Mesenteric fat pad (tissue), 1 donor: ENCODE measurements around the gene EDN2. TPM values are rescaled to one million over a fixed set of nuclear protein-coding genes. Genes with fewer than 3 reads are reported as not detected.

Experiments used
- DNase-seq: peaks from one replicate; pipeline ENCODE4 v3.0.0-alpha.2; 2020; ENCODE audit warnings: low spot score
- long read RNA-seq: library from polyadenylated mRNA; unstranded; transcript quantifications from one replicate; pipeline ENCODE4 v2.0.0, GENCODE V29; 2020
- total RNA-seq: library from RNA; stranded (reverse); fragmentation: NEBNext Ultra II Directional; extraction: Animal tissue kit (Norgen Biotek cat#: 25700); gene quantifications from one replicate; pipeline ENCODE4 v1.2.1, GENCODE V29; 2021
- donor health status: DM: yes; HTN: yes; CAD: no.

EDN2 gene
- total RNA-seq: not detected
- long read RNA-seq: 0 reads

- no peak for DNase-seq
Observed at GRCh38 chr1:41484402-41485241, at the start of gene EDN2. EDN2 (minus strand) TSS chr1:41484683; CDS start chr1:41484601, 82 bp downstream.

DNA sequence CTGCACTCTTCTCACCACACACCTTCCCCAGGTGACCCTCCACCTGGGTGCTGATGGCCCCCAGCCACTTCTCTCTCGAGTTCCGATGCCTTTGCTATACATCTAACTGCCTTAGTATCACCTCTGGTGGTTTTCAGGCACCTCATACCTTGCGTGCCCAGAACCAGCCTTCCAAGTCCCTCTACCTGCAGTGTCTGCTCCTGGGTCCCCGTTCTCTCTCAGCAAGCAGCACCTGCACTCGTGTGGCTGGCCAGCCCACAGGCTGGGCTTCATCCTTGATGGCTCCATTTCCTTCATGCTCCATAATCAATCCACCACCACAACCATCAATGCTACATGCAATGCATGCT, 49.2 kb upstream of the EDN2 start:
- peak; percentile 53 for DNase-seq

GRCh38 chr1:41533016-41533730, 48.7 kb upstream of the EDN2 start:
- DNase-seq: peak; percentile 82

DNA sequence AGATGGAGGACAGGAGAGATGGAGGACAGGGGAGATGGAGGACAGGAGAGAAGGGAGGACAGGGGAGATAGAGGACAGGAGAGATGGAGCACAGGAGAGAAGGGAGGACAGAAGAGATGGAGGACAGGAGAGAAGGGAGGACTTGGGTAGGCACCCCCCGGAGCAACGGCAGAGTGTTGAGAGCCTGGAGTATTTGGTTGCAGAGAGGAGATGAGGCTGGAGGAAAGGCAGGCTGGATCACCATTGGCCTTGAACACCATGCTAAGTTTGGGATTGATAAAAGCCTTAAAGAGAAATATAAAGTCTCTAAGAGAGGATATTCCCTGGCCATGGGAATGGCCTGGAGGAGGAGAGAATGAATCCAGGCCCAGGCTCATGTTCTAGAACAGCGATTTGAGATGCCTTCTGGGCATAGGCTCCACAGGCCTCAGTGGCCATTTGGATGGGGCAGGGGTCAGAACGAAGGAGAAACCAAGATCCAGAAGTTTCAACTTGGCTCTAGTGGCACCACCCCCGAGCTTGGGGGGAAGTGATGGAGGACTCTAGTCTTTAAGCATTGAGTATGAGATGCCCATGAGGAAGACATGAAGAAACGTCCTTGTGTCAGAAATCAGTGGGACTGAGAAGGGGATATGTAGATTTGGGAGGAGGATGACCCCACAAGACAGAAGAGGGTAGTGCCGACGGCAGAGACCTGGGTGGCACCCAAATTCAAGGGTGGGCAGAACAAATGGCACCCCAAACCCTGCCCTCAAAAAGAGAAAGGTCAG, 47.9 kb upstream of the EDN2 start:
- peak; percentile 62 for DNase-seq

GRCh38 chr1:41530411-41530810, 45.9 kb upstream of the EDN2 start:
- no peak for DNase-seq

- peak; percentile 80 for DNase-seq
Observed at GRCh38 chr1:41529621-41530395, 45.3 kb upstream of the EDN2 start.

DNA sequence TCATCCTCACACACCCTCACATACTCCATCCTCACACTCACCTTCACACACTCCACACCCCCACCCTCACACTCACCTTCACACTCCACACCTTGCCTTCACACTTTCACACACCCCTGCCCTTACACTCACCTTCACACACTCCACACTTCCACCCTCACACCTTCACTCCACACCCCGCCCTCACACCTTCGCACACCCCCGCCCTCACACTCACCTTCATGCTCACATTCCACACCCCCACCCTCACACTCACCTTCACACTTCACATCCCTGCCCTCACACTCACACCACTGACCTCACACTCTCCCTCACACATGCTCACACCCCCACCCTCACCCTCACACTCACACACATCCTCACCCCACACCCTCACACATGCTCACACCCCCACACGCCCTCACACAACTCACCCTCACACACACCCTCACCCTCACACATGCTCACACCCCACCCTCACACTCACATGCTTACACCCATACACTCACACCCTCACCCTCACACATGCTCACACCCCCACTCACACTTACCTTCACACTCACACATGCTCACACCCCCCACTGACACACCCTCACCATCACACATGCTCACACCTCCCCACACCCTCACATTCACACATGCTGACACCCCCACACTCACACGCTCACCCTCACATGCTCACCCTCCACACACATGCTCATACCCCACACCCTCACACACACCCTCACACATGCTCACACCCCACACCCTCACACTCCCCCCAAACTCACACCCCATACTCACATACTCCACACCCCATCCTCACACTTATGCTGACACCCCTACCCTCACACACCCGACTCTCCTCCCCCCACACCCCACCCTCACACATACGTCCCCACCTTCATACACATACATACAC, 44.5 kb upstream of the EDN2 start:
- DNase-seq: peak; percentile 47

- no peak for DNase-seq
Observed at GRCh38 chr1:41528106-41528505, 43.6 kb upstream of the EDN2 start.

DNA sequence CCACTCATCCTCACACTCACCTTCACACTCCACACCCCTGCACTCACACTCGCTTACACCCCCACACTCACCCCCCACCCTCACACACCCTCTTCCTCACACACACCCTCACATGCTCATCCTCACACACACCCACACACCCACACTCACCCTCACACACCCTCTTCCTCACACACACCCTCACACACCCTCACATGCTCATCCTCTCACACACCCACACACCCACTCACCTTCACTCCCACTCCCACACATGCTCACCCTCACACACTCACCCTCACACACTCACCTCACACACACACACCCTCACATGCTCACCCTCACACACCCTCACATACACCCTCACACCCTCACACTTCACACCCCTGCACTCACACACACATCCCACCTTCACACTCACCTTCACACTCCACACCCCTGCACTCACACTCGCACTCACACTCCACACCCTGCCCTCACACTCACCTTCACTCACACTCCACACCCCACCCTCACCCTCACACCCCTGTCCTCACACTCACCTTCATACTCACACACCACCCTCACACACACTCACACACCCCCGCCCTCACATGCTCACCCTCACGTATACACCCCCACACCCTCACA, 42.6 kb upstream of the EDN2 start:
- DNase-seq: no peak

- no peak for DNase-seq
Observed at GRCh38 chr1:41525891-41526587, 41.6 kb upstream of the EDN2 start.

GRCh38 chr1:41524676-41525675, 40.5 kb upstream of the EDN2 start:
- DNase-seq: no peak

DNA sequence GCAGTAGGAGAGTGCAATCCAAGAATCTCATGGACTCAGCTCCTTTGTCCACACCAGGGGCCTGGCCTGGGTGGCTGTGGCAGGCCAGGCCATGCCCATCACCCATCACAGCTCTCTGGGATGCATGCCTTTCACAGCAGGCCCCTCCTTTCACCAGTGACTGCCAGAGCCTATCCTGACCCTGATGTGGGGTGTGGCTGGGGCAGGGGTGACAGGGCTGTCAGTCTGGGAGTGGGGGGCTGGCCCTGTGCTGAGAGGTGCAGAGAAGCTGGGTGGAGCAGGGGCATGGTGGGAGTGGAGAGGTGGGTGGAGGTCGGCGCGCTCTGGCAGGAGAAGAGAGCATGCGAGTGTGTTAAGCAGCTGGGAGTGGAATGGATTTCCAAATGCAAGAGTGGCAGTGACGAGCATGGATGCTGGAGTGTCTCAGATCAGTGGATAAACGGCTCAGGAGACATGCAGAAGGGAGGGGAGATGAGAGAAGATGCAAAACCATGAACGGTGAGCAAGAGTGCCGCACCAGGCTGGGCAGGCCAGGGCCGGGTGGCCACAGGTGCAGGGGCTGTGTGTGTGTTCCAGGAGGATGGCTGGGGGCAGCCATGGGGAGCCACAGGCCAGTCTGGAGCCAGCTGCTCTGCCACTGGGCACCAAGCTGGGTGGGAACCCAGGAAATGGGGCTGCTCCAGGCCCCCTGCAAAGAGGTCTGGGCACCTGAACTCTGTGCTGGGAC, 39.6 kb upstream of the EDN2 start:
- DNase-seq: no peak

- no peak for DNase-seq
Observed at GRCh38 chr1:41523071-41523470, 38.6 kb upstream of the EDN2 start.

- DNase-seq: no peak
Observed at GRCh38 chr1:41521766-41522165, 37.3 kb upstream of the EDN2 start.

GRCh38 chr1:41520951-41521752, 36.7 kb upstream of the EDN2 start:
- DNase-seq: no peak

DNA sequence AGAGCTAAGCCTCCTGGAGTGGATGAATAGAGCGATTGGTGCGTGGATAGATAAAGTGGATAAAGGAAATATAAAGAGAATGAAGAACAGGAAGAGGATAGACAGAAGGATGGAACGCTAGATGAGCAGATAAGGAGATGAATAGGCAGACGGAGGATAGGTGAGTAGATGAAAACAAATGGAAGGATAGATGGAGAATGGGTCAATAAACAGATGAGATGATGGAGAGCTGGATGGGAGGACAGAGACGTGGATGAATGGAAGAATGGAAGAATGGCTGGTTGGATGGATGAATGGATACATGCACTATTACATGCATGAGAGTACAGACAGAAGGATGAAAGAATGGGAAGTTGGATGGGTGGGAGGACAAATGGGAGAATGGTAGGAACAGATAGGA, 35.2 kb upstream of the EDN2 start:
- DNase-seq: no peak
